Transverse colon (tissue), 4 donors: ENCODE data around the gene ZNF75A. TPM values are rescaled to one million over a fixed set of nuclear protein-coding genes. Genes with fewer than 3 reads are reported as not detected.

Source experiments
- DNase-seq: peaks from one replicate; pipeline ENCODE4 v3.0.0-alpha.2; 2019
- H3K27ac ChIP-seq, 4 donors: fragments of 200-600 bp; sonication (generic); 2 replicates each; pipeline ENCODE4 v1.5.1; 2016 to 2018; ENCODE audit warnings: inconsistent platforms in 4 of 4
- H3K27me3 ChIP-seq: fragments of 200-600 bp; sonication (generic); 2 replicates; pipeline ENCODE4 v1.5.1; 2017; ENCODE audit warnings: inconsistent platforms
- H3K36me3 ChIP-seq, 4 donors: fragments of 200-600 bp; sonication (generic); 2 replicates each; pipeline ENCODE4 v1.5.1; 2017 to 2019; ENCODE audit warnings: inconsistent platforms in 4 of 4
- H3K4me1 ChIP-seq, 4 donors: fragments of 200-600 bp; sonication (generic); 2 replicates each; pipeline ENCODE4 v1.5.1; 2017 to 2020; ENCODE audit warnings: inconsistent platforms in 4 of 4
- H3K4me3 ChIP-seq, 4 donors: fragments of 200-600 bp; sonication (generic); 1 replicate in 1 of 4; 2 replicates in 3 of 4; pipeline versions ENCODE4 v1.5.1 to v1.6.1; 2017 to 2019; ENCODE audit warnings: inconsistent platforms in 4 of 4
- H3K9me3 ChIP-seq, 2 donors: fragments of 200-600 bp; sonication (generic); 2 replicates each; pipeline ENCODE4 v1.5.1; 2017 to 2019; ENCODE audit warnings: inconsistent platforms in 2 of 2
- CTCF ChIP-seq, 5 experiments: fragments of 200-600 bp in 3 of 5; fragments of 450-650 bp in 2 of 5; sonication (generic) in 3 of 5; IDR thresholded peaks; 1 replicate in 2 of 5; 2 replicates in 3 of 5; pipeline ENCODE4 v1.5.1; 2016 to 2017; ENCODE audit warnings: antibody characterized with exemption in 5 of 5, inconsistent platforms in 3 of 5, mild to moderate bottlenecking in 2 of 5, moderate library complexity in 1 of 5
- EP300 ChIP-seq: sonication (generic); formaldehyde crosslinking; IDR thresholded peaks from one replicate; pipeline ENCODE4 v1.6.1; 2017; ENCODE audit warnings: antibody characterized with exemption, low read depth
- POLR2A ChIP-seq: fragments of 450-650 bp; IDR thresholded peaks from one replicate; pipeline ENCODE4 v1.6.1; 2016; ENCODE audit warnings: antibody characterized with exemption, mild to moderate bottlenecking, moderate library complexity
- POLR2AphosphoS5 ChIP-seq, 3 donors: sonication (generic); formaldehyde crosslinking; IDR thresholded peaks; one replicate each; pipeline ENCODE4 v1.6.1; 2016; ENCODE audit warnings: antibody characterized with exemption in 3 of 3
- WGBS, 2 donors: methylation state at CpG; one replicate each; pipeline ENCODE4 v1.1.5; 2018; ENCODE audit warnings: low coverage in 1 of 2; 5-methylcytosine and 5-hydroxymethylcytosine counted together
- in situ Hi-C, 4 donors: fragments of 200-750 bp; cut with MboI; loops; one replicate each; pipeline versions ENCODE4 v1.15.0 to v1.15.1; 2017; ENCODE audit warnings: low sequenced_read_pairs in 3 of 4, low pct_ligation_motif_present in 1 of 4, low pct_unique_long_range_greater_than_20kb in 1 of 4
- intact Hi-C: fragments of 100-400 bp; cut with DNase I; formaldehyde crosslinking; loops from one replicate; pipeline ENCODE4 v1.15.1; 2023; ENCODE audit warnings: low total_unique reads
- total RNA-seq, 4 donors: library from RNA; depleted of rRNA; stranded (reverse); fragments of >200 nt; gene quantifications; one replicate each; pipeline ENCODE4 v1.1.0, GENCODE V29; 2016

The ZNF75A gene
- total RNA-seq, 4 donors from 2014 or later = 12.3 to 53.9 (median 25.5) TPM

DNA sequence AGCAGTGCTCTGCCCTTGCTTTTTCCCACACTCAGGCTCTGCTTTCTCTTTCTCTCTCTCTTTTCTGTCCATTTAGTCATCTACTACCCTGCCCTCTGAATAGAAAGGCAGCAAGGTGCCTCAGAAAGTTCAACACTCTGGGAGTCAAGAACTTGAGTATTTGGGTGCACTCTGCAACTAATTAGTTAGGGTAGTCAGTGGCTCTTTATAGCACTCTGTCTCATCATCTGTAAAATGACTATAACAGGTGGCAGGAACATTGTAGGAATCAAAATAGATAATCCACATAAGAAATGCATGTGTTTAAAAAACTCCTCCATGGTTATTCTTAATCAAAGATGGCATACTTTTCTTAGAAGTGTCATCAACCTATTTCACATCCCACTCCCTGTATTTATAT, 57.6 kb downstream of the ZNF75A start:
- Histone ChIP-seq H3K4me1 (no peaks in the 10 kb centered on the region), H3K36me3 (no peaks in the 10 kb centered on the region), H3K27me3 (peaks cover 18% of the 10 kb centered on the region), H3K9me3 (peaks cover 3 to 11% of the 10 kb centered on the region in 2 donors), H3K27ac (no peak overlapping the region), H3K4me3 (no peak overlapping the region)
- intact Hi-C loops (no loop called here), in situ Hi-C loops (no loop called here)
- DNase-seq = no peak
- TF ChIP-seq POLR2AphosphoS5 (IDR thresholded peaks at IDR 0.05) (no peak), EP300 (no peak), POLR2A (no peak), CTCF (IDR thresholded peaks at IDR 0.05) (no peak)

DNA sequence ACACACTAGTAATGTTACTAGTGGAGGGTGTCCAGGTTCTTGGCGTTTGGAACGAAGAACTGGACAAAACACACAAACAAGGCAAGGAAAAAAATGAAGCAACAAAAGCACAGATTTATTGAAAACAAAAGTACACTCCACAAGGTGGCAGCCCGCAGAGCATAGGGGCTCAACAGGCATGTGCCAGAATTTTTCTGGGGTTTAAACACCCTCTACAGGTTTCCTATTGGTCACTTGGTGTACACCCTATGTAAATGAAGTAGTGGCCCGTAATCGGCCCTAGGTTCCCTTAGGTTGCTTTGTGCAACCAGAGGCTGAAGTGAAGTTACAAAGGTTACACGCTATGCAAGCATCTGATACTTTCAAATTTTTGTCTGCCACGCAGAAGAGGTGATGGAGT, 58.5 kb downstream of the ZNF75A start:
- intact Hi-C loops (no loop called here), in situ Hi-C loops (no loop called here)
- WGBS, 2 donors = 85 to 91% methylated on average over 6 to 7 of the region's 7 CpGs
- H3K4me1 ChIP-seq = no peaks in the 10 kb centered on the region
- no peak overlapping the region for H3K4me3 ChIP-seq
- H3K36me3 ChIP-seq = no peaks in the 10 kb centered on the region
- H3K27ac ChIP-seq = no peak overlapping the region
- H3K9me3 ChIP-seq = peaks cover 3 to 11% of the 10 kb centered on the region in 2 donors
- H3K27me3 ChIP-seq = peaks cover 18% of the 10 kb centered on the region
- TF ChIP-seq CTCF (IDR thresholded peaks at IDR 0.05) (no peak), EP300 (no peak), POLR2AphosphoS5 (IDR thresholded peaks at IDR 0.05) (no peak), POLR2A (no peak)
- no peak for DNase-seq

DNA sequence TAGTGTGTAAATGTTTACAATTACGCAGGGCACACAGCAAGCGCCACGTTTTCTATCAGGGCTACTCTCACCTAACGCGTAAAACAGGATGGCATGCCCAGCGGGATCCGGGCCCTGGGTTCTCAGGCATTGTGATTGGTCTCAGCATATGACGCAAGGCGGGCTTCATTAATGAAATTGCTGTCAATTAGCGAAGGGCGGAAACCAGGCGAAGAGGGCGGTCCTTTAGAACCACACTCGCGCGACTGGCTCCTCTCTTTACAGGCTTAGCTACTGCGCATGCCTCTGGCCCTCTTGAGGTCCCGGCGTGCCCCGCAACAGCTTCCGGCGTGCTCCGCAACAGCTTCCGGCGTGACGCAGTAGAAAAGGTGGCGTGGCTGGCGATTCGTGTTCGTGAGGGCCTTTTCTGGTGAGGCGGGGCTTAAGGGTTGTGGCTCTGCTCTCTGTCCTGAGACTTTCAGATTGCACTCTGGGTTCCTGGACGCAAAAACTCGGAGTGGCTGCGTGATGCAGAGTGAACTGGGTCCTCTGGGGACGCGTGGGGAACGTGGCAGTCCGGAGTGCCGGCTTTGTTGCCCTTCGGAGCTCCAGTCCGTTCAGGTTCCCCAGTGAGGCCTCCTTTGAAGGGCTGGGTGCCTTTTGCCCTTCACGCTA, 59.6 kb downstream of the ZNF75A start:
- Histone ChIP-seq H3K27ac (peak overlapping the region; percentile 57 to 81 (median 76)), H3K36me3 (no peaks in the 10 kb centered on the region), H3K4me1 (no peaks in the 10 kb centered on the region), H3K9me3 (peaks cover 3 to 11% of the 10 kb centered on the region in 2 donors), H3K27me3 (peaks cover 18% of the 10 kb centered on the region), H3K4me3 (peak overlapping the region; percentile 27 to 55 (median 31))
- WGBS, 2 donors = 36 to 45% methylated on average over 8 to 34 of the region's 42 CpGs
- in situ Hi-C loops (no loop called here), intact Hi-C loops (no loop called here)
- peak; percentile 76 for DNase-seq
- no peak for TF ChIP-seq POLR2AphosphoS5 (IDR thresholded peaks at IDR 0.05)
- TF ChIP-seq POLR2A = peak; percentile 48
- TF ChIP-seq EP300 = no peak
- no peak for TF ChIP-seq CTCF (IDR thresholded peaks at IDR 0.05)

Other genes with a start within 250 kb of the ZNF75A start
- gene IL32, start 239.9 kb upstream of the ZNF75A start, total RNA-seq = 100 to 1,000 TPM in 3 of 4 donors, 10 to 100 TPM in 1; 21.9 to 720 (median 492) TPM
- not detected for gene ZSCAN10, start 206.2 kb upstream of the ZNF75A start, total RNA-seq
- gene ZNF205, start 192.9 kb upstream of the ZNF75A start, total RNA-seq = 10 to 100 TPM in 3 of 4 donors, 1 to 10 TPM in 1; 5.2 to 16.3 (median 15.5) TPM
- gene ZNF213, start 170.5 kb upstream of the ZNF75A start, total RNA-seq = 10 to 100 TPM; 12.1 to 64.3 (median 16.1) TPM
- not detected for gene OR1F1, start 117.3 kb upstream of the ZNF75A start, total RNA-seq
- gene ZNF200, start 70.3 kb upstream of the ZNF75A start, total RNA-seq = 10 to 100 TPM in 1 of 4 donors, 1 to 10 TPM in 3; 4.9 to 13.0 (median 7.4) TPM
- gene MEFV, start 48.9 kb upstream of the ZNF75A start, total RNA-seq = 1 to 10 TPM in 1 of 4 donors, under 1 TPM in 3; 0.37 to 1.4 (median 0.54) TPM
- gene ZNF263, start 22.0 kb upstream of the ZNF75A start, total RNA-seq = 10 to 100 TPM in 3 of 4 donors, 1 to 10 TPM in 1; 4.6 to 46.0 (median 36.8) TPM
- gene TIGD7, start 67 bp upstream of the ZNF75A start, total RNA-seq = 1 to 10 TPM in 2 of 4 donors, under 1 TPM in 1, not detected in 1; 0.20 to 4.3 (median 2.5) TPM
- not detected for gene OR2C1, start 50.4 kb downstream of the ZNF75A start, total RNA-seq
- 10 to 100 TPM in 3 of 4 donors, under 1 TPM in 1; 1.00 to 12.7 (median 11.6) TPM for gene ZSCAN32, start 95.5 kb downstream of the ZNF75A start, total RNA-seq
- gene ZNF174, start 95.7 kb downstream of the ZNF75A start, total RNA-seq = 10 to 100 TPM in 2 of 4 donors, 1 to 10 TPM in 2; 7.9 to 14.8 (median 11.4) TPM
- 1 to 10 TPM in 2 of 4 donors, under 1 TPM in 2; 0.37 to 2.4 (median 0.91) TPM for gene ZNF597, start 138.0 kb downstream of the ZNF75A start, total RNA-seq
- gene NAA60, start 138.2 kb downstream of the ZNF75A start, total RNA-seq = 100 to 1,000 TPM in 1 of 4 donors, 10 to 100 TPM in 3; 57.3 to 247 (median 72.9) TPM
- not detected for gene C16orf90, start 190.0 kb downstream of the ZNF75A start, total RNA-seq
- gene CLUAP1, start 195.5 kb downstream of the ZNF75A start, total RNA-seq = 10 to 100 TPM in 1 of 4 donors, 1 to 10 TPM in 3; 3.4 to 84.0 (median 8.4) TPM